Activated T-helper 17 cell treated with anti-CD3 and anti-CD28 coated beads, Interleukin-2, amount 50 U/mL, for 72 hours (primary cell): ENCODE measurements around the gene SPAG17. TPM values are rescaled to one million over a fixed set of nuclear protein-coding genes. Genes with fewer than 3 reads are reported as not detected.

Source experiments
- ATAC-seq: fragments of 150-1000 bp; cut with Tn5 transposase; replicated peaks from 2 replicates; pipeline ENCODE4 v1.10.0; 2021; ENCODE audit warnings: mild to moderate bottlenecking, moderate library complexity
- H3K27ac Mint-ChIP-seq: one replicate; pipeline ENCODE4 v1.8.0; 2022; ENCODE audit warnings: mixed read lengths
- H3K27me3 Mint-ChIP-seq: one replicate; pipeline ENCODE4 v1.8.0; 2022; ENCODE audit warnings: mixed read lengths
- H3K36me3 Mint-ChIP-seq: one replicate; pipeline ENCODE4 v1.8.0; 2022; ENCODE audit warnings: low read depth, mild to moderate bottlenecking, mixed read lengths
- H3K4me1 Mint-ChIP-seq: one replicate; pipeline ENCODE4 v1.8.0; 2022; ENCODE audit warnings: mixed read lengths
- H3K4me3 Mint-ChIP-seq: one replicate; pipeline ENCODE4 v1.8.0; 2022; ENCODE audit warnings: mild to moderate bottlenecking, mixed read lengths
- H3K9me3 Mint-ChIP-seq: one replicate; pipeline ENCODE4 v1.8.0; 2022; ENCODE audit warnings: mixed read lengths
- total RNA-seq, 2 donors: library from RNA; stranded (reverse); gene quantifications; one replicate each; pipeline ENCODE4 v1.2.3, GENCODE V29; 2022

Gene SPAG17
- total RNA-seq: not detected

GRCh38 chr1:118185084-118185832 lies at the start of gene SPAG17:
Gene SPAG17, minus strand, starts transcription at chr1:118185228. Its CDS starts 71 bp downstream, at chr1:118185157.
- H3K4me1 Mint-ChIP-seq: no peaks in the 10 kb centered on the region
- H3K9me3 Mint-ChIP-seq: peaks cover 3% of the 10 kb centered on the region
- no peak within 1 kb of the TSS for H3K4me3 Mint-ChIP-seq
- no peaks in the 10 kb centered on the region for H3K36me3 Mint-ChIP-seq
- ATAC-seq: no peak
- H3K27me3 Mint-ChIP-seq: peaks cover 12% of the 10 kb centered on the region
- H3K27ac Mint-ChIP-seq: no peak within 1 kb of the TSS

GRCh38 chr1:118225471-118225870 lies 40.4 kb upstream of the SPAG17 start:
- H3K4me1 Mint-ChIP-seq: no peaks in the 10 kb centered on the region
- no peak overlapping the region for H3K4me3 Mint-ChIP-seq
- no peak for ATAC-seq
- H3K27me3 Mint-ChIP-seq: no peaks in the 10 kb centered on the region
- H3K9me3 Mint-ChIP-seq: no peaks in the 10 kb centered on the region
- H3K27ac Mint-ChIP-seq: no peak overlapping the region
- no peaks in the 10 kb centered on the region for H3K36me3 Mint-ChIP-seq

GRCh38 chr1:118223426-118223825 lies 38.4 kb upstream of the SPAG17 start:
- Mint-ChIP-seq H3K4me1 (no peaks in the 10 kb centered on the region), H3K4me3 (no peak overlapping the region), H3K9me3 (no peaks in the 10 kb centered on the region), H3K27ac (no peak overlapping the region), H3K27me3 (no peaks in the 10 kb centered on the region), H3K36me3 (no peaks in the 10 kb centered on the region)
- no peak for ATAC-seq

GRCh38 chr1:118219438-118219837 lies 34.4 kb upstream of the SPAG17 start:
- ATAC-seq: no peak
- Mint-ChIP-seq H3K4me1 (no peaks in the 10 kb centered on the region), H3K27me3 (peaks cover 12% of the 10 kb centered on the region), H3K27ac (no peak overlapping the region), H3K4me3 (no peak overlapping the region), H3K9me3 (peaks cover 4% of the 10 kb centered on the region), H3K36me3 (no peaks in the 10 kb centered on the region)

- no peak for ATAC-seq
- H3K27ac Mint-ChIP-seq: no peak overlapping the region
- H3K9me3 Mint-ChIP-seq: peaks cover 4% of the 10 kb centered on the region
- H3K27me3 Mint-ChIP-seq: peaks cover 12% of the 10 kb centered on the region
- no peaks in the 10 kb centered on the region for H3K4me1 Mint-ChIP-seq
- H3K4me3 Mint-ChIP-seq: no peak overlapping the region
- H3K36me3 Mint-ChIP-seq: no peaks in the 10 kb centered on the region
Measured at GRCh38 chr1:118217141-118217838, 32.3 kb upstream of the SPAG17 start.

DNA sequence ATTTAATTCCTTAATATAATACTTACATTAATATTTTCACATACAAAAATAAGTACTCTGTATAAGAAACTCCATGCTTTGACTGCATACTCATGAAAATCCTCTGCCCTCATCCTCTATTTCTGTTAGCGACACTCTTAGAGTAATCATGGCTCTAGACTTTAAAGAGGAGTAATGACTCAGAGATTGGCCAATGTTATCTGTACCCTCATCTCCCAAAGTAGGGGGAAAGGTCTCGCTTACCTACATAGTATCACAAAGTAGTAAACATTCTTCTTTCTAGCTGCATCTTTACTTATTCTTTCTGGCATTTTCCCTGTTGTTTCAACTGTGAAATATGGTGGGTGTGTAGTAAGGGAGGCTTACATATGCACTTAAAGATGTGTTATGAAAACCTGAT lies 29.8 kb upstream of the SPAG17 start:
- H3K27ac Mint-ChIP-seq: no peak overlapping the region
- no peak for ATAC-seq
- H3K27me3 Mint-ChIP-seq: peaks cover 12% of the 10 kb centered on the region
- H3K9me3 Mint-ChIP-seq: peaks cover 4% of the 10 kb centered on the region
- H3K36me3 Mint-ChIP-seq: no peaks in the 10 kb centered on the region
- no peak overlapping the region for H3K4me3 Mint-ChIP-seq
- no peaks in the 10 kb centered on the region for H3K4me1 Mint-ChIP-seq

GRCh38 chr1:118210723-118211110 lies 25.7 kb upstream of the SPAG17 start:
- no peak for ATAC-seq
- no peaks in the 10 kb centered on the region for H3K4me1 Mint-ChIP-seq
- H3K36me3 Mint-ChIP-seq: no peaks in the 10 kb centered on the region
- H3K4me3 Mint-ChIP-seq: no peak overlapping the region
- H3K27ac Mint-ChIP-seq: no peak overlapping the region
- peaks cover 4% of the 10 kb centered on the region for H3K9me3 Mint-ChIP-seq
- peaks cover 4% of the 10 kb centered on the region for H3K27me3 Mint-ChIP-seq

- Mint-ChIP-seq H3K4me1 (no peaks in the 10 kb centered on the region), H3K27ac (no peak overlapping the region), H3K36me3 (no peaks in the 10 kb centered on the region), H3K9me3 (no peaks in the 10 kb centered on the region), H3K4me3 (no peak overlapping the region), H3K27me3 (no peaks in the 10 kb centered on the region)
- ATAC-seq: no peak
Measured at GRCh38 chr1:118210051-118210722, 25.2 kb upstream of the SPAG17 start.

DNA sequence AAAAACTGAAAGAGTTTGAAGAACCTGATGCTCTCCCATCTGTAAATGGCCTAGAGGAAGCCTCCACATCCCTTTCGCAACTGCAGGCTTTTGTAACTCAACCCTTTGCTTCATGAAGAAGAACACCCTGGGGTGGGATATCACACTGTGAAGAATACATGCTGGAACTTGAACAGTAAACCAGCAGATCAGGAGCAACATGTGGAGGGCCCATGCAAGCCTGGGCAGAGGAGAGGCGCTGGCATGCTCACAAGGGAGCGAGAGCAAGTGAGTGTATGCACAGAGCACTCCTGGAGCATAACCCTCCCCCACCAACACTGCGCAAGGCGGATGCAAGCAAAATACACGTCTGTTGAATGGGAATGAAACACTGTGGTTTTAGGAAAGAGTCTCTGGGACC lies 24.6 kb upstream of the SPAG17 start:
- Mint-ChIP-seq H3K4me3 (no peak overlapping the region), H3K9me3 (no peaks in the 10 kb centered on the region)
- no peak for ATAC-seq

GRCh38 chr1:118206966-118207365 lies 21.9 kb upstream of the SPAG17 start:
- H3K9me3 Mint-ChIP-seq: peaks cover 7% of the 10 kb centered on the region
- ATAC-seq: no peak
- no peaks in the 10 kb centered on the region for H3K4me1 Mint-ChIP-seq
- no peaks in the 10 kb centered on the region for H3K36me3 Mint-ChIP-seq
- peaks cover 3% of the 10 kb centered on the region for H3K27me3 Mint-ChIP-seq
- no peak overlapping the region for H3K27ac Mint-ChIP-seq
- H3K4me3 Mint-ChIP-seq: no peak overlapping the region

More for the DNA sequence above, 24.6 kb upstream of the SPAG17 start:
- Mint-ChIP-seq H3K36me3 (no peaks in the 10 kb centered on the region), H3K27ac (no peak overlapping the region), H3K27me3 (no peaks in the 10 kb centered on the region), H3K4me1 (no peaks in the 10 kb centered on the region)

GRCh38 chr1:118204648-118205047 lies 19.6 kb upstream of the SPAG17 start:
- no peak overlapping the region for H3K4me3 Mint-ChIP-seq
- H3K27me3 Mint-ChIP-seq: peaks cover 7% of the 10 kb centered on the region
- no peaks in the 10 kb centered on the region for H3K36me3 Mint-ChIP-seq
- H3K27ac Mint-ChIP-seq: no peak overlapping the region
- no peaks in the 10 kb centered on the region for H3K4me1 Mint-ChIP-seq
- H3K9me3 Mint-ChIP-seq: peaks cover 7% of the 10 kb centered on the region
- ATAC-seq: no peak

- H3K27me3 Mint-ChIP-seq: peaks cover 7% of the 10 kb centered on the region
- H3K36me3 Mint-ChIP-seq: no peaks in the 10 kb centered on the region
- no peak overlapping the region for H3K27ac Mint-ChIP-seq
- H3K4me3 Mint-ChIP-seq: no peak overlapping the region
- peaks cover 7% of the 10 kb centered on the region for H3K9me3 Mint-ChIP-seq
- no peak for ATAC-seq
- H3K4me1 Mint-ChIP-seq: no peaks in the 10 kb centered on the region
Measured at GRCh38 chr1:118204105-118204504, 19.1 kb upstream of the SPAG17 start.

GRCh38 chr1:118202076-118202608 lies 17.1 kb upstream of the SPAG17 start:
- H3K9me3 Mint-ChIP-seq: peaks cover 7% of the 10 kb centered on the region
- H3K4me1 Mint-ChIP-seq: no peaks in the 10 kb centered on the region
- peak; percentile 70 for ATAC-seq
- no peak overlapping the region for H3K27ac Mint-ChIP-seq
- no peak overlapping the region for H3K4me3 Mint-ChIP-seq
- no peaks in the 10 kb centered on the region for H3K36me3 Mint-ChIP-seq
- H3K27me3 Mint-ChIP-seq: peaks cover 7% of the 10 kb centered on the region

DNA sequence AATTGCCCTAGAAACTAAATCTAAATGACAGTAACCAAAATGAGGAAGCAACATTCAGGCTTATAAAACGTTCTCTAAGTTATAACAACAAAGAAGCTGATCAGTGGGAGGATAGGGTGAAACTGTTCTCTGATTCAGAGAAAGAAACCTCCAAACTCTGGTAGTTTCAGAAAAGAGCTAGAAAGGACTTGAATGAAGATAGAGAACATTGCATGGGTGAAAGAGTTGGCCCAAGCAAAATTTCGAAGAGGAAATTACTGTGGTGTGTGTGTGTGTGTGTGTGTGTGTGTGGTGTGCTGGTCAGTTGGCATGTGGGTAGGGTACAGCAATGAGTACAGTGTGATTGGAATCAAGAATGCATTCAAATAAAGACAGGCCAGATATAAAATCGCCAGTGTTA lies 16.5 kb upstream of the SPAG17 start:
- Mint-ChIP-seq H3K36me3 (no peaks in the 10 kb centered on the region), H3K9me3 (peaks cover 7% of the 10 kb centered on the region), H3K27ac (no peak overlapping the region), H3K4me1 (no peaks in the 10 kb centered on the region), H3K4me3 (no peak overlapping the region), H3K27me3 (peaks cover 7% of the 10 kb centered on the region)
- peak; percentile 64 for ATAC-seq
